ENCODE results near the gene ASXL2.

ASXL2 gene

GRCh38 chr2:25757906-25758305, 120.4 kb downstream of the ASXL2 start:
- DNase-seq (ENCODE audit: low read depth) = no peak
- no peak for TF ChIP-seq CTCF (IDR thresholded peaks at IDR 0.05; ENCODE audit: control insufficient read depth, insufficient read depth, low read depth, low read length, missing control alignments)
- H3K4me3 ChIP-seq (ENCODE audit: control insufficient read depth, low read depth, low read length) = no peak overlapping the region

- no peak for DNase-seq (ENCODE audit: low read depth)
- H3K4me3 ChIP-seq (ENCODE audit: control insufficient read depth, low read depth, low read length) = no peak overlapping the region
- TF ChIP-seq CTCF (IDR thresholded peaks at IDR 0.05; ENCODE audit: control insufficient read depth, insufficient read depth, low read depth, low read length, missing control alignments) = no peak
These were observed 121.8 kb downstream of the ASXL2 start for GRCh38 chr2:25756536-25756935.

- TF ChIP-seq CTCF (IDR thresholded peaks at IDR 0.05; ENCODE audit: control insufficient read depth, insufficient read depth, low read depth, low read length, missing control alignments) = no peak
- no peak for DNase-seq (ENCODE audit: low read depth)
- no peak overlapping the region for H3K4me3 ChIP-seq (ENCODE audit: control insufficient read depth, low read depth, low read length)
These were observed 128.6 kb downstream of the ASXL2 start for GRCh38 chr2:25749676-25750075.

GRCh38 chr2:25744055-25744454, 134.2 kb downstream of the ASXL2 start:
- H3K4me3 ChIP-seq (ENCODE audit: control insufficient read depth, low read depth, low read length) = no peak overlapping the region
- TF ChIP-seq CTCF (IDR thresholded peaks at IDR 0.05; ENCODE audit: control insufficient read depth, insufficient read depth, low read depth, low read length, missing control alignments) = no peak
- no peak for DNase-seq (ENCODE audit: low read depth)

GRCh38 chr2:25743132-25743830, 135.0 kb downstream of the ASXL2 start:
- DNase-seq (ENCODE audit: low read depth) = no peak
- H3K4me3 ChIP-seq (ENCODE audit: control insufficient read depth, low read depth, low read length) = no peak overlapping the region
- TF ChIP-seq CTCF (IDR thresholded peaks at IDR 0.05; ENCODE audit: control insufficient read depth, insufficient read depth, low read depth, low read length, missing control alignments) = no peak

GRCh38 chr2:25742501-25742900, 135.8 kb downstream of the ASXL2 start:
- H3K4me3 ChIP-seq (ENCODE audit: control insufficient read depth, low read depth, low read length) = no peak overlapping the region
- DNase-seq (ENCODE audit: low read depth) = no peak
- TF ChIP-seq CTCF (IDR thresholded peaks at IDR 0.05; ENCODE audit: control insufficient read depth, insufficient read depth, low read depth, low read length, missing control alignments) = no peak

Measured in AG09309 (cell line).